B cell (primary cell): ENCODE measurements around the gene ANTXR1.

Source experiments
- EZH2 ChIP-seq: IDR thresholded peaks from 2 replicates; pipeline ENCODE4 v1.6.1; 2012; ENCODE audit warnings: borderline replicate concordance, low read depth, mild to moderate bottlenecking, moderate library complexity, low read length; ENCODE audit not compliant: insufficient read depth, poor library complexity, severe bottlenecking
- TF ChIP-seq, protein P1 (sequence below): fragments of 200-600 bp; IDR thresholded peaks from one replicate; pipeline ENCODE4 v1.8.0; 2022; ENCODE audit warnings: antibody characterized with exemption, mild to moderate bottlenecking

DNA sequence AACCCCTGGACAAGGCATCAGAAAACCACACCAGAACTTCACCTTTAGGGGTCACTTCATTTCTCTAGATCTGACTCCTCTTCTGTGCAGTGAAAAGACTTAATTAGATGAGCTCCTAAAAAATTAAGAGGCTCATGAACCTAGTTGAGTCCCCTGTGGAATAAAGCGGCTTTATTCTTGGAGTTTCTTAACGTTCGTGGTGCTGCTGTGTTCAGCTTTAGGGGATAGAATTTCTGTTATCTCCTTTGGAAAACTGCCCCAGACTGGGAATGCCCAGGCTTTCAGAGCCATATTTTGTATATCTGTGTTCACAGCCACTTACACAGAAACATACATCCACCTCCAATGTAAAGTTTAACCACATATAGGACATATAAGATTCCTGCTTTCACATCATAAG lies 165.8 kb downstream of the ANTXR1 start:
- TF ChIP-seq, protein P1, sequence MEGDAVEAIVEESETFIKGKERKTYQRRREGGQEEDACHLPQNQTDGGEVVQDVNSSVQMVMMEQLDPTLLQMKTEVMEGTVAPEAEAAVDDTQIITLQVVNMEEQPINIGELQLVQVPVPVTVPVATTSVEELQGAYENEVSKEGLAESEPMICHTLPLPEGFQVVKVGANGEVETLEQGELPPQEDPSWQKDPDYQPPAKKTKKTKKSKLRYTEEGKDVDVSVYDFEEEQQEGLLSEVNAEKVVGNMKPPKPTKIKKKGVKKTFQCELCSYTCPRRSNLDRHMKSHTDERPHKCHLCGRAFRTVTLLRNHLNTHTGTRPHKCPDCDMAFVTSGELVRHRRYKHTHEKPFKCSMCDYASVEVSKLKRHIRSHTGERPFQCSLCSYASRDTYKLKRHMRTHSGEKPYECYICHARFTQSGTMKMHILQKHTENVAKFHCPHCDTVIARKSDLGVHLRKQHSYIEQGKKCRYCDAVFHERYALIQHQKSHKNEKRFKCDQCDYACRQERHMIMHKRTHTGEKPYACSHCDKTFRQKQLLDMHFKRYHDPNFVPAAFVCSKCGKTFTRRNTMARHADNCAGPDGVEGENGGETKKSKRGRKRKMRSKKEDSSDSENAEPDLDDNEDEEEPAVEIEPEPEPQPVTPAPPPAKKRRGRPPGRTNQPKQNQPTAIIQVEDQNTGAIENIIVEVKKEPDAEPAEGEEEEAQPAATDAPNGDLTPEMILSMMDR = no peak
- no peak for TF ChIP-seq EZH2
